GM18519 (cell line): ENCODE data around the gene PSMD12.
"Not testable (repeated sequence)": the region's sequence is repeated elsewhere in the genome, so short reads cannot be mapped to it uniquely, and the experiment has no call there.

Experiments
- ATAC-seq: cut with Tn5 transposase; IDR thresholded peaks from one replicate; pipeline ENCODE4 v1.9.1; 2021; ENCODE audit warnings: mild to moderate bottlenecking, moderate library complexity; ENCODE audit not compliant: unreplicated experiment, low FRiP score

Gene PSMD12

DNA sequence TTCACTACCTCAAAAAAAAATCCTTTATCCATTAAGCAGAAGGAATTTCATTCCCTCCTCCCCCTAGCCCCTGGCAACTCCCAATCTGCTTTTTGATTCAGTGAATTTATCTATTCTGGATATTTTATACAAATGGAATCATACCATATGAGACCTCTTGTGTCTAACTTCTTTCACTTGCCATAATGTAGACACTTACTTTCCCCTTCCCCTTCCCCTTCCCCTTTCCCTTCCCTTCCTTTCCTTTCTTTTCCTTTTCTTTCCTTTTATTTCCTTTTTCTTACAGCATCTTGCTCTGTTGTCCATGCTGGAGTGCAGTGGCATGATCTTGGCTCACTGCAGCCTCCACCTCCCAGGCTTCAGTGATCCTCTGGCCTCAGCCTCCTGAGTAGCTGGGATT, 50.5 kb downstream of the PSMD12 start:
- ATAC-seq: no peak

DNA sequence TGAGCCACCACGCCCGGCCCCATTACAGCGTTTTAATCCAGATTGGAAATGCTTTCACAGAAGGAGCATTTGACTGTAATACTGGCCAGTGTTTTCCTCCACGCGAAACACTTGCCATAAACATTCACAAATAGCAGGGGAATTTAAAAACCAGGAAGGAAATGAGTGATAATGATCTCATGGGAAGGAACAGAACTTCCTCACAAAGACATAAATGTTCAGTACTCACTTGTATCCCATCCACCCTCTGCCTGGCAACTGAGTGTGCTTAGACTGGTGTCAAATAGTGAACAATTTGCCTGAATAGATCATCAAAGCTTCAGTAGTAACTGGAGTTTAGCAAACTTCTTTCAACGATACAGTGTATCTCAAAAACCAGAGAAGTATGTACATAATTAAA, 54.1 kb downstream of the PSMD12 start:
- ATAC-seq: no peak

DNA sequence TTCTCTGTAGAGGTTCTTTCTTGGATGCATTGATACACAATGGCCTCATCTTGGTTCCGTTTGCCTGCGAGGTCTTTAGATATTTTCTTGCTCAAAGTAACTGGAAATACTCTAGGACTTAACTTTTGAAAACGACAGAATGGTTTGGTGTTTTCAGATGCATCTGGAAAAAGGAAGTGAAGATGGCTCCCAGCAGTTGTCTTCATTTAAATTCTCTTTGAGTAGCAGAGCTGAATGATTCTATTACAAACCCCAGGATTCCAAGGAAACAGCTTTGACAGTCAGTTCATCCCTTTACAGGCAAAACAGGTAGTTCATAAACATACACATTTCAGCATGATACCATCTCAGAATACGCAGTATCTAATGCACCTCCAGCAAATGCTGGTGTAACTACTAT, 54.8 kb downstream of the PSMD12 start:
- no peak for ATAC-seq

DNA sequence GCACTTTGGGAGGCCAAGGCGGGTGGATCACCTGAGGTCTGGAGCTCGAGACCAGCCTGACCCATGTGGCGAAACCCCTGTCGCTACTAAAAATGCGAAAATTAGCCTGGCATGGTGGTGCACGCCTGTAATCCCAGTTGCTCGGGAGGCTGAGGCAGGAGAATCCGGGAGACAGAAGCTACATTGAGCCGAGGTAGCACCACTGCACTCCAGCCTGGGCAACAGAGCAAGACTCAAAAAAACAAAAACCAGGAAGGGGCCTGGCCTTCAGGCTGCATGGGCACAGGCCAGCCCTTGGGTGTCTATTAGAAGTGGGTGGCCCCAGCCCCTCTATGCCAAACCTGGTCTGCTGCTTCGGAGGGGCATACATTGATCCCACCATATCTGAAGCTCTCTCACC, 56.0 kb downstream of the PSMD12 start:
- ATAC-seq: no peak

DNA sequence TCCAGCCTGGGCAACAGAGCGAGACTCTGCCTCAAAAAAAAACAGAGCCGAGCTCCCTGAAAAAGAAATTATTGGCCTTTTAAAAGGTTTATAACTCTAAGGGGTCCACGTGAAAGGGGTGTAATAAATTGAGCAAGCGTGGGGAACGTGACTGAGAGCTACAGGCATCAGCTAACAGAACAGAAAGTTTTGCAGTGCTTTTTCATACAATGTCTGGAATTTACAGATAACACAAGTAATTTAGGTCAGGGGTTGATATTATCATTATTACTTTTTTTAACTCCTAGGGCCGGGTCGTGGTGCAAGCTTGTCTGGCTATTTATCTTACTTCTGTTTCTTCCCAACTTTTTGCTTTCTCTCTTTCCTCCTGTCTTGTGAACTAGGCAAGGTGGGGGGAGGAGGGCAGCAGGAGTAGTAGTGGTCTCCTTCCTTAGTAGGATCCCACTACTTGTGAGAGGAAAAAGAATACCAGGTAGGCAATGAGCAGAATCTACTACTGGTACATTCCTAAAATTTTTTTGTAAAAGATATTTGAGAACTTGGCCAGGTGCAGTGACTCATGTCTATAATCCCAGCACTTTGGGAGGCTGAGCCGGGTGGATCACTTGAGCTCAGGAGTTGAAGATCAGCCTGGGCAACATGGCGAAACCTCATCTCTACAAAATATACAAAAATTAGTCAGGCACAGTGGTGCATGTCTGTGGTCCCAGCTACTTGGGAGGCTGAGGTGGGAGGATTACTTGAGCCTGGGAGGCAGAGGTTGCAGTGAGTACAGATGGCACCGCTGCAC, 60.7 kb downstream of the PSMD12 start:
- ATAC-seq: not testable (repeated sequence)

DNA sequence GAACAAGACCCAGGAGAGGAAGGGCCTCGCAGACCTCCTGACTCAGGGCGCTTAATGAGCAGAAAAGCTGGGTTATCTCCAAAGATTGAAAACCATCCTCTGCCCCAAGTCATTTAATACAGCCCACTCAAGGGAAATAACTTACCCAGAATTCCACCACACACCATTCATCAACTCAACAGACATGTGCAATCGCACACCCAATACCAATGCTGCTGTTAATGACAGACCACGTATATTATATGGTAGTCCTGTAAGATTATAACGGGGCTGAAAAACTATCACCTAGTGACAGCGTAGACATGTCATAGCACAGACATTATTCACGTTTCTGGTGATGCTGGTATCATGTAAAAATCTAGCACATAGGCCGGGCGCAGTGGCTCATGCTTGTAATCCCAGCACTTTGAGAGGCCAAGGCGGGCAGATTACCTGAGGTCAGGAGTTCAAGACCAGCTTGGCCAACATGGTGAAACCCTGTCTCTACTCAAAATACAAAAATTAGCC, 68.9 kb downstream of the PSMD12 start:
- ATAC-seq: no peak

DNA sequence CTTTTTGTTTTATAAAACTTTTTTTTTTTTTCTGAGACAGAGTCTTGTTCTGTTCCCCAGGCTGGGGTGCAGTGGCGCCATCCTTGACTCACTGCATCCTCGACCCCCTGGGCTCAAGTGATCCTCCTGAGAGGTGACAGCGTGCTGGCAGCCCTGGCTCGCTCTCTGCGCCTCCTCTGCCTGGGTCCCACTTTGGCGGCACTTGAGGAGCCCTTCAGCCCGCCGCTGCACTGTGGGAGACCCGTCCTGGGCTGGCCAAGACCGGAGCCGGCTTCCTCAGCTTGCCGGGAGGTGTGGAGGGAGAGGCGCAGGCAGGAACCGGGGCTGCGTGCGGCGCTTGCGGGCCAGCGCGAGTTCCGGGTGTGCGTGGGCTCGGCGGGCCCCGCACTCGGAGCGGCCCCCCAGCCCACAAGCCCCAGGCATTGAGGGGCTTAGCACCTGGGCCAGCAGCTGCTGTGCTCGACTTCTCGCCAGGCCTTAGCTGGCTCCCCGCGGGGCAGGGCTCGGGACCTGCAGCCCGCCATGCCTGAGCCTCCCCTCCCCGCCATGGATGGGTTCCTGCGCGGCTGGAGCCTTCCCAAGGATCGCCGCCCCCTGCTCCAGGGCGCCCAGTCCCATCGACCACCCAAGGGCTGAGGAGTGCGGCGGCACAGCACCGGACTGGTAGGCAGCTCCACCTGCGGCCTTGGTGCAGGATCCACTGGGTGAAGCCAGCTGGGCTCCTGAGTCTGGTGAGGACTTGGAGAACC, 71.8 kb downstream of the PSMD12 start:
- no peak for ATAC-seq

DNA sequence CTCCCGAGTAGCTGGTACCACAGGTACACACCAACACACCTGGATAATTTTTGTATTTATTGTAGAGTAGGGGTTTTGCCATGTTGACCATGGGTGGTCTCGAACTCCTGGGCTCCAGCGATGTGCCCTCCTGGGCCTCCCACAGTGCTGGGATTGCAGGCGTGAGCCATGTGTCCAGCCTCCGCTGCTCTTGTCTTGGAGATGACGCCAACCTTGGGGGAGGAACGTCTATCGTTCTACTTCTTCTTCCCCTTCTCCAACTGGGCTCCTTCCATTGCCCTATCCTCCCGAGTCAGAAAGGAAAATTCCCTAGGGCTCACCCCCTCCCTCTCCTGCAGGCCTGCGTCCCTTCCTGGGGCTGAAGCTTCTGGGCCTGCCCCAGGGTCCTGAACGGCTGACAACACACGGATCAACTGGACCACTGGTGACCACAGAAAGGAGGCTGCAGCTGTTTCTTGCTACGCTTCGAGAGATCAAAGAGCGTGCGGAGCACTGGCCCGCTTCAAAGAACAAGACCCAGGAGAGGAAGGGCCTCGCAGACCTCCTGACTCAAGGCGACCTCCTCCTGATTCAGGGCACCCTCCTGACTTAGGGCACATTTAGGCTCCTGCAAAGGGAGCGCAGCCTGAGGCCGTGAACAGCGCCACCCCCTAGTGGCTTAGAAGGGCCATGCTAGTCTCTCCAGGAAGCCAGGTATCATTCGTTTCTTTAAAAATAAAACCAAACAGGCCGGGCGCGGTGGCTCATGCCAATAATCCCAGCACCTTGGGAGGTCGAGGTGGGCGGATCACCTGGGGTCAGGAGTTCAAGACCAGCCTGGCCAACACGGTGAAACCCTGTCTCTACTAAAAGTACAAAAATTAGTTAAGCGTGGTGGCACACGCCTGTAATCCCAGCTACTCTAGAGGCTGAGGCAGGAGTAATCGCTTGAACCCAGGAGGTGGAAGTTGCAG, 72.8 kb downstream of the PSMD12 start:
- peak; percentile 56 for ATAC-seq

DNA sequence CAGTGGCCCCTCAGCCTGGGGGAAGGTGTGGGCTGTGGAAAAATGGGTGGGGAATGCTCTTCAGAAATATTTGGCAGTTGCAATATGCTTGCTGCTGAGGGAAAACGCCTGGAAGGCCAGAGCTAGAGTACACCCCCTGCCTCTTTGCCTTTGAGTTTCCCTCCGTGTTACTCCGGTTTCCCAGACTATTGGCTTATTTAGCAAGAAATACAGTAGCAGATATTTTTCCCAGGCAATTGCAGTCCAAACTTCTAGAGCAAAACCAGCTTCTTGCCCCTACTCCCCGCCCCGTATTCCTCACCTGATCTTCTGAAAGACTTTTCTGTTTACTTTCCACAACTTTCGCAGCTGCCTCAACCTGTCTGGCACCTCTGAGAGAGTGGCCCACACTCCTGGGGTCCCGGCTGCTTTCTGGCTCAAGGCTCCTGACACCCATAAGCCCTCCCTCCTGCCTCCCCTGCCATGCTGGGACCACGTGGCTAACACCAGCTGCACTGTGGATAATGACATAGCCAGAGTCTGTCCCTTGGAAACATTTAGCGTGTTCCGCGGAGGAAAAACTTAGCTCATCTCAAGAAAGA, 75.6 kb downstream of the PSMD12 start:
- no peak for ATAC-seq

DNA sequence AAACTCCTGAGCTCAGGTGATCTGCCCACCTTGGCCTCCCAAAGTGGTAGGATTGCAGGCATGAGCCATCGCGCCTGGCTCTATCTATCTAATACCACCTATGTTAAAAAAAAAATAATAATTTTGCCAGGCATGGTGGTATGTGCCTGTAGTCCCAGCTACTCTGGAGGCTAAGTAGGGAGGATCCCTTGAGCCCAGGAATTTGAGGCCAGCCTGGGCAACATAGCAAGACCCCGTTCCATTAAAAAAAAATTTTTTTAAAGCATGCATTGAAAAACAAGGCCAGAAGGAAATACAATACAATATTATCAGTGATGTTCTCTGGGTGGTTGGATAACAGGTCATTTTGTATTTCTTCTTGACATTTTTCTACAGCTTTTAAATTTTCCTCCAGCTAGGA, 76.1 kb downstream of the PSMD12 start:
- ATAC-seq: no peak

DNA sequence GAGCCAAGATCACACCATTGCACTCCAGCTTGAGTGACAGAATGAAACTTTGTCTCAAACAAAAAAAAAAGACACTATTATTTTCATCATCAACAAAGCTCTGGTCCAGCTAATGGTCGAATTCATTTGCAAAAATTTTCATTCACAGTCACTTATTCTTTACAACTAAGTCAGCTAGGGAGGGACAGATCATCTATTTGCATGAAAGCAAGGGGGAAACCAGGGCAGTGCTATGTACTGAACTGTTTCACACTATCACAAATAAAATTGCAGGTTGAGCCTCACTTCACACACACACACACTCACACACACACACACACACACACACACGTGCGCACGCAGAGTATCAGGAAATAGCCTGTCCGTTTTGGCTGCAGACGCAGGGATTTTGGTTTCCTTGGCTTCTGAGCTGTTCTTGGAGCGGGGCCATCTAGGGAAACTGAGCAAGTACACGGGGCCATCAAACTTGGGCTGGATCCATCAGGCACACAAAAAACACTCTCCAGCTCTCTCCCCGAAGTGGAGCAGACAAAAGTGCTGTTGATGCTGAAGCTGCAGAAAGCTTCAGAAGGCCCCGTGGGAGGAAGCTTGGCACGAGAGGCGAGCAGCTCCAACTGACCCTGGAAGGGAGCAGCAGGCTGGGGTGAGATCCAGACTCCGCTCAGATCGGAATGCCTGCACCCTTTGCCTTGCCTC, 77.0 kb downstream of the PSMD12 start:
- ATAC-seq: no peak
